Sigmoid colon (tissue), 4 donors: ENCODE measurements around the gene CLIC3.

ENCODE experiments used
- EP300 ChIP-seq, 4 donors: sonication (generic); formaldehyde crosslinking; IDR thresholded peaks; one replicate each; pipeline ENCODE4 v1.6.1; 2017; ENCODE audit warnings: antibody characterized with exemption in 4 of 4
- POLR2A ChIP-seq, 2 donors: fragments of 450-650 bp; IDR thresholded peaks; one replicate each; pipeline ENCODE4 v1.6.1; 2016; ENCODE audit warnings: antibody characterized with exemption in 2 of 2, mild to moderate bottlenecking in 2 of 2, moderate library complexity in 2 of 2
- POLR2AphosphoS5 ChIP-seq, 4 donors: sonication (generic); formaldehyde crosslinking; IDR thresholded peaks; one replicate each; pipeline ENCODE4 v1.6.1; 2017; ENCODE audit warnings: antibody characterized with exemption in 4 of 4
- TF ChIP-seq, protein P1 (sequence below), 4 experiments: fragments of 450-650 bp in 3 of 4; fragments of 200-600 bp in 1 of 4; IDR thresholded peaks; one replicate each; pipeline ENCODE4 v1.5.1; 2016 to 2019; ENCODE audit warnings: antibody characterized with exemption in 4 of 4, mild to moderate bottlenecking in 3 of 4, moderate library complexity in 2 of 4

GRCh38 chr9:136969150-136969549 is 27.2 kb downstream of the CLIC3 start:
- TF ChIP-seq, protein P1, sequence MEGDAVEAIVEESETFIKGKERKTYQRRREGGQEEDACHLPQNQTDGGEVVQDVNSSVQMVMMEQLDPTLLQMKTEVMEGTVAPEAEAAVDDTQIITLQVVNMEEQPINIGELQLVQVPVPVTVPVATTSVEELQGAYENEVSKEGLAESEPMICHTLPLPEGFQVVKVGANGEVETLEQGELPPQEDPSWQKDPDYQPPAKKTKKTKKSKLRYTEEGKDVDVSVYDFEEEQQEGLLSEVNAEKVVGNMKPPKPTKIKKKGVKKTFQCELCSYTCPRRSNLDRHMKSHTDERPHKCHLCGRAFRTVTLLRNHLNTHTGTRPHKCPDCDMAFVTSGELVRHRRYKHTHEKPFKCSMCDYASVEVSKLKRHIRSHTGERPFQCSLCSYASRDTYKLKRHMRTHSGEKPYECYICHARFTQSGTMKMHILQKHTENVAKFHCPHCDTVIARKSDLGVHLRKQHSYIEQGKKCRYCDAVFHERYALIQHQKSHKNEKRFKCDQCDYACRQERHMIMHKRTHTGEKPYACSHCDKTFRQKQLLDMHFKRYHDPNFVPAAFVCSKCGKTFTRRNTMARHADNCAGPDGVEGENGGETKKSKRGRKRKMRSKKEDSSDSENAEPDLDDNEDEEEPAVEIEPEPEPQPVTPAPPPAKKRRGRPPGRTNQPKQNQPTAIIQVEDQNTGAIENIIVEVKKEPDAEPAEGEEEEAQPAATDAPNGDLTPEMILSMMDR (IDR thresholded peaks at IDR 0.05) = no peak
- TF ChIP-seq POLR2A (IDR thresholded peaks at IDR 0.05) = no peak
- no peak for TF ChIP-seq POLR2AphosphoS5 (IDR thresholded peaks at IDR 0.05)
- no peak for TF ChIP-seq EP300 (IDR thresholded peaks at IDR 0.05)
